Astrocyte (in vitro differentiated cells and primary cell): ENCODE data around the gene CDH8. TPM values are rescaled to one million over a fixed set of nuclear protein-coding genes. Genes with fewer than 3 reads are reported as not detected.

ENCODE experiments used
- DNase-seq: peaks from one replicate; pipeline ENCODE4 v3.0.0-alpha.2; 2010; ENCODE audit warnings: low read depth
- FAIRE-seq: peaks from 2 replicates; lab custom pipeline; 2011; peaks lifted over from hg19 to GRCh38; lab: Jason Lieb, UNC
- H2AFZ ChIP-seq: 2 replicates; pipeline ENCODE4 v1.6.0; 2012; ENCODE audit warnings: low read depth, low read length, inconsistent platforms
- H3K27ac ChIP-seq: 2 replicates; pipeline ENCODE4 v1.5.1; 2011; ENCODE audit warnings: low read depth, low read length, inconsistent platforms
- H3K27me3 ChIP-seq: 2 replicates; pipeline ENCODE4 v1.6.0; 2011; ENCODE audit warnings: low read length, inconsistent platforms; ENCODE audit not compliant: insufficient read depth
- H3K36me3 ChIP-seq: 2 replicates; pipeline ENCODE4 v1.5.1; 2011; ENCODE audit warnings: low read length, inconsistent platforms; ENCODE audit not compliant: insufficient read depth
- H3K4me1 ChIP-seq: 2 replicates; pipeline ENCODE4 v1.5.1; 2011; ENCODE audit warnings: low read length, inconsistent platforms; ENCODE audit not compliant: insufficient read depth
- H3K4me2 ChIP-seq: 2 replicates; pipeline ENCODE4 v1.6.0; 2012; ENCODE audit warnings: low read length, inconsistent platforms
- H3K4me3 ChIP-seq: 2 replicates; pipeline ENCODE4 v1.5.1; 2011; ENCODE audit warnings: low read depth, mild to moderate bottlenecking, low read length, inconsistent platforms; ENCODE audit not compliant: insufficient read depth
- H3K79me2 ChIP-seq: 2 replicates; pipeline ENCODE4 v1.6.0; 2012; ENCODE audit warnings: mild to moderate bottlenecking, low read length, inconsistent platforms; ENCODE audit not compliant: insufficient read depth
- H3K9ac ChIP-seq: 2 replicates; pipeline ENCODE4 v1.6.0; 2012; ENCODE audit warnings: mild to moderate bottlenecking, low read length, inconsistent platforms
- H3K9me3 ChIP-seq: 2 replicates; pipeline ENCODE4 v1.5.1; 2012; ENCODE audit warnings: low read depth, mild to moderate bottlenecking, low read length, inconsistent platforms; ENCODE audit not compliant: insufficient read depth
- H4K20me1 ChIP-seq: 2 replicates; pipeline ENCODE4 v1.6.0; 2012; ENCODE audit warnings: low read length, inconsistent platforms; ENCODE audit not compliant: insufficient read depth
- H3K27ac Mint-ChIP-seq: one replicate; pipeline ENCODE4 v1.8.0; 2021; ENCODE audit warnings: mild to moderate bottlenecking, mixed read lengths; ENCODE audit not compliant: unreplicated experiment
- H3K27me3 Mint-ChIP-seq: one replicate; pipeline ENCODE4 v1.8.0; 2021; ENCODE audit warnings: low read depth, mixed read lengths; ENCODE audit not compliant: unreplicated experiment
- H3K36me3 Mint-ChIP-seq: one replicate; pipeline ENCODE4 v1.8.0; 2021; ENCODE audit warnings: low read depth, mixed read lengths; ENCODE audit not compliant: unreplicated experiment
- H3K4me1 Mint-ChIP-seq: one replicate; pipeline ENCODE4 v1.8.0; 2021; ENCODE audit warnings: low read depth, mixed read lengths; ENCODE audit not compliant: unreplicated experiment
- H3K4me3 Mint-ChIP-seq: one replicate; pipeline ENCODE4 v1.8.0; 2021; ENCODE audit warnings: mild to moderate bottlenecking, moderate library complexity, mixed read lengths; ENCODE audit not compliant: unreplicated experiment
- H3K9me3 Mint-ChIP-seq: one replicate; pipeline ENCODE4 v1.8.0; 2021; ENCODE audit warnings: mild to moderate bottlenecking, mixed read lengths; ENCODE audit not compliant: unreplicated experiment
- EZH2 ChIP-seq: IDR thresholded peaks from 2 replicates; pipeline ENCODE4 v1.6.1; 2012; ENCODE audit warnings: mild to moderate bottlenecking, low read length, inconsistent platforms; ENCODE audit not compliant: insufficient read depth
- total RNA-seq: library from RNA; stranded (reverse); gene quantifications from 2 replicates; pipeline ENCODE4 v1.2.1, GENCODE V29; 2021
- TF ChIP-seq, protein P1 (sequence below): IDR thresholded peaks from 2 replicates; pipeline ENCODE4 v1.5.1; 2011; ENCODE audit warnings: low read depth, mild to moderate bottlenecking, inconsistent platforms, low read length, moderate library complexity; ENCODE audit not compliant: insufficient read depth

CDH8 gene
- total RNA-seq, 1 donor from 2014 or later: 17.5 TPM

GRCh38 chr16:61877436-61877835 is 158.8 kb downstream of the CDH8 start:
- FAIRE-seq (no peak), DNase-seq (no peak)
- no peak overlapping the region for H3K27ac Mint-ChIP-seq
- Histone ChIP-seq H3K9me3 (no peaks in the 10 kb centered on the region), H3K4me2 (no peak overlapping the region), H3K4me1 (no peaks in the 10 kb centered on the region), H3K9ac (no peak overlapping the region), H3K27ac (no peak overlapping the region), H3K79me2 (no peaks in the 10 kb centered on the region), H3K4me3 (no peak overlapping the region), H3K36me3 (no peaks in the 10 kb centered on the region), H3K27me3 (no peaks in the 10 kb centered on the region), H4K20me1 (no peaks in the 10 kb centered on the region), H2AFZ (no peak overlapping the region)
- no peaks in the 10 kb centered on the region for H3K27me3 Mint-ChIP-seq
- H3K4me1 Mint-ChIP-seq: no peaks in the 10 kb centered on the region
- H3K9me3 Mint-ChIP-seq: no peaks in the 10 kb centered on the region
- TF ChIP-seq EZH2: no peak
- TF ChIP-seq, protein P1, sequence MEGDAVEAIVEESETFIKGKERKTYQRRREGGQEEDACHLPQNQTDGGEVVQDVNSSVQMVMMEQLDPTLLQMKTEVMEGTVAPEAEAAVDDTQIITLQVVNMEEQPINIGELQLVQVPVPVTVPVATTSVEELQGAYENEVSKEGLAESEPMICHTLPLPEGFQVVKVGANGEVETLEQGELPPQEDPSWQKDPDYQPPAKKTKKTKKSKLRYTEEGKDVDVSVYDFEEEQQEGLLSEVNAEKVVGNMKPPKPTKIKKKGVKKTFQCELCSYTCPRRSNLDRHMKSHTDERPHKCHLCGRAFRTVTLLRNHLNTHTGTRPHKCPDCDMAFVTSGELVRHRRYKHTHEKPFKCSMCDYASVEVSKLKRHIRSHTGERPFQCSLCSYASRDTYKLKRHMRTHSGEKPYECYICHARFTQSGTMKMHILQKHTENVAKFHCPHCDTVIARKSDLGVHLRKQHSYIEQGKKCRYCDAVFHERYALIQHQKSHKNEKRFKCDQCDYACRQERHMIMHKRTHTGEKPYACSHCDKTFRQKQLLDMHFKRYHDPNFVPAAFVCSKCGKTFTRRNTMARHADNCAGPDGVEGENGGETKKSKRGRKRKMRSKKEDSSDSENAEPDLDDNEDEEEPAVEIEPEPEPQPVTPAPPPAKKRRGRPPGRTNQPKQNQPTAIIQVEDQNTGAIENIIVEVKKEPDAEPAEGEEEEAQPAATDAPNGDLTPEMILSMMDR: no peak
- no peaks in the 10 kb centered on the region for H3K36me3 Mint-ChIP-seq
- no peak overlapping the region for H3K4me3 Mint-ChIP-seq

- no peaks in the 10 kb centered on the region for H4K20me1 ChIP-seq
- TF ChIP-seq, protein P1: no peak
- no peak for TF ChIP-seq EZH2
- H3K4me2 ChIP-seq: no peak overlapping the region
- no peak overlapping the region for H3K9ac ChIP-seq
- no peaks in the 10 kb centered on the region for H3K36me3 ChIP-seq
- Mint-ChIP-seq H3K27me3 (no peaks in the 10 kb centered on the region), H3K4me3 (no peak overlapping the region), H3K36me3 (no peaks in the 10 kb centered on the region), H3K9me3 (no peaks in the 10 kb centered on the region), H3K27ac (no peak overlapping the region), H3K4me1 (no peaks in the 10 kb centered on the region)
- DNase-seq (no peak), FAIRE-seq (no peak)
- no peaks in the 10 kb centered on the region for H3K9me3 ChIP-seq
- no peaks in the 10 kb centered on the region for H3K27me3 ChIP-seq
- H2AFZ ChIP-seq: no peak overlapping the region
- H3K4me1 ChIP-seq: no peaks in the 10 kb centered on the region
- H3K4me3 ChIP-seq: no peak overlapping the region
- no peak overlapping the region for H3K27ac ChIP-seq
- no peaks in the 10 kb centered on the region for H3K79me2 ChIP-seq
Measured at GRCh38 chr16:61872778-61873119, 163.5 kb downstream of the CDH8 start.

DNA sequence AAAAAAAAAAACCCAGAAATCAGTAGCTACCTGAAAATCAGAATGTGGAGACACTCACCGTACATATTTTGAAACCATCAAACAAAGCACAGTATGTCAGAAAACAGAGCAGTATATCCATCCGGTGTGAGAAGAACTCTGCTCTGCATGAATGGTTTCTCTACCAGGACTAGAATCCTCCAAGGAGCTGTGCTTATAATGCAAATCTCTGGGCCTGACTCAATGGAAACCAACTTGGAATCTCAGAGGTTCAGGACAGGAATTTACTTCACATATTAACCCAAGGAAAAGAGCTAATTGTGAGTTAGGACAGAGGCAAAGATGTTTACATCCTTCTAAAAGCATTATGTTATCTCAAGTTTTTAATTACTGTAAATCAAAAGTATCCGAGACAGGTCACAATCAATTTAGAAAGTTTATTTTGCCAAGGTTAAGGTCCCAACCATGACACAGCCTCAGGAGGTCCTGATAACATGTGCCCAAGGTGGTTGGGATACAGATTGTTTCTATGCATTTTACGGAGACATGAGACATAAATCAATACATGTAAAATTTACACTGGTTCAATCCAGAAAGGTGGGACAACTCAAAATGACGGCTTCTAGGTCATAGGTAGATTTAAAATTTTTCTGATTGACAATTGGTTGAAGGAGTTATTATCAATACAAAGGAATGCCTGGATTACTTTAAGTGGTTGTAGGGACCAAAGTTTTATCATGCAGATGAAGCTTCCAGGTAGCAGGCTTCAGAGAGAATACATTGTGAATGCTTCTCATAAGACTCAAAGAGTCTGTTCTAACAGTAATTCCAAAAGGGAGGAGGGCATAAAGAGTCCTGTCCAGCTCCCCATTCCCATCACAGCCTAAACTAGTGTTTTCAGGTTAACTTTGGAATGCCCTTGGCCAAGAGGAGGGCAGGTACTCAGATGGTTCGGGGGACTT is 164.1 kb downstream of the CDH8 start:
- no peak overlapping the region for H2AFZ ChIP-seq
- no peak overlapping the region for H3K4me3 ChIP-seq
- H3K9me3 Mint-ChIP-seq: no peaks in the 10 kb centered on the region
- H3K27ac Mint-ChIP-seq: no peak overlapping the region
- no peaks in the 10 kb centered on the region for H3K27me3 Mint-ChIP-seq
- no peak for DNase-seq
- no peak for FAIRE-seq
- H3K36me3 ChIP-seq: no peaks in the 10 kb centered on the region
- no peaks in the 10 kb centered on the region for H3K36me3 Mint-ChIP-seq
- H3K4me1 Mint-ChIP-seq: no peaks in the 10 kb centered on the region
- H3K79me2 ChIP-seq: no peaks in the 10 kb centered on the region
- no peak overlapping the region for H3K9ac ChIP-seq
- no peak overlapping the region for H3K27ac ChIP-seq
- H4K20me1 ChIP-seq: no peaks in the 10 kb centered on the region
- TF ChIP-seq, protein P1: no peak
- TF ChIP-seq EZH2: no peak
- no peaks in the 10 kb centered on the region for H3K27me3 ChIP-seq
- H3K9me3 ChIP-seq: no peaks in the 10 kb centered on the region
- no peak overlapping the region for H3K4me3 Mint-ChIP-seq
- H3K4me1 ChIP-seq: no peaks in the 10 kb centered on the region
- H3K4me2 ChIP-seq: no peak overlapping the region
